ENCODE results near the gene FNTB. TPM values are rescaled to one million over a fixed set of nuclear protein-coding genes. Genes with fewer than 3 reads are reported as not detected.

Gene FNTB
- total and polyA plus RNA-seq, 2 of the 8 experiments (the other 6 are each of a cell fraction or from before 2014, with no cell fraction given) = 16.0 to 20.7 TPM

DNA sequence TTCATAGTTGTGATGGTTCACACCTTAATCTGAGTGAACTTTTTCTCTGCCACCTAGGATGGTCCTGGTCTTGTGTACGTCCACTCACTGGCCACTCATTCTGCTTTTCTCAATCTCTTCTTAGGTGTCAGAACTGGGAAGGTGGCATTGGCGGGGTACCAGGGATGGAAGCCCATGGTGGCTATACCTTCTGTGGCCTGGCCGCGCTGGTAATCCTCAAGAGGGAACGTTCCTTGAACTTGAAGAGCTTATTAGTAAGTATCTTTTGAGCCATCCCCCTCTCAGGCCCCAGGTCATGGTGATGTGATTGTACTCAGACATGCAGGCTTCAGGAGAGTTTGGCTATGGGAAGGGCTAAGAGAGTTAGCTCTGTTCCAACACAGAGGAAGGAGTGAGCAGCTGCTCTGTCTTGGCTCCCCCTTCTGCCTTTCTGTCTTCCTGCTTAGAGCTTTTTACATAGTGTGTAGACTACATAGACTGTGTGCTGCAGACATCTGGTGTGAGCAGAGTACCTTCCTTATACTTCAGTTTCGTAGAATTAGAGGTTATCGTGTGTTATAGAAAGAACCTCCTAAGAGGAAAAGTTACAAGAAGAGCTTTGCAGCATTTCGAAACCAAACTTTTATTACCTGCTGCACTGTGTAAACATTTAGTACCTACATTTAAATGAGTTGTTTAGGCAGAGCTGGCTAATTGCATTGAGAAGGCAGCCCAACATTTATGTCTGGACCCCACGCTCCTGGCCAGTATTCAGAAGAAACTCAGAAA, 54.2 kb downstream of the FNTB start:
- Histone ChIP-seq H3K4ac (replicated peaks; ENCODE audit: insufficient read length, low read depth, low read length) (no peak overlapping the region), H4K91ac (replicated peaks; ENCODE audit: insufficient read length, low read length) (no peak overlapping the region), H3K4me1 (replicated peaks in 1 of 4; ENCODE audit: control insufficient read depth in 3 of 4, insufficient read depth in 4 of 4, low read length in 3 of 4) (no peaks in the 10 kb centered on the region), H3K23me2 (ENCODE audit: low read depth, low read length) (no peaks in the 10 kb centered on the region), H2AK5ac (ENCODE audit: low read depth, low read length) (no peak overlapping the region), H2BK15ac (ENCODE audit: low read length) (no peak overlapping the region), H3K27ac (ENCODE audit: low read depth, low read length) (no peak overlapping the region), H2BK20ac (ENCODE audit: low read length) (no peak overlapping the region), H3K79me1 (ENCODE audit: low read depth, low read length) (no peaks in the 10 kb centered on the region), H3K9ac (replicated peaks in 1 of 4; ENCODE audit: extremely low read depth in 1 of 4, low read depth in 3 of 4, low read length in 3 of 4) (no peak overlapping the region), H3K23ac (ENCODE audit: insufficient read length) (no peak overlapping the region), H4K8ac (ENCODE audit: extremely low read depth, insufficient read depth, low read length) (no peak overlapping the region), H3K56ac (replicated peaks; ENCODE audit: insufficient read length, low read depth, low read length) (no peak overlapping the region), H3K79me2 (ENCODE audit: control insufficient read depth in 1 of 2, insufficient read depth in 2 of 2, low read length in 2 of 2) (no peaks in the 10 kb centered on the region), H4K20me1 (replicated peaks in 1 of 2; ENCODE audit: control insufficient read depth in 1 of 2, insufficient read depth in 2 of 2, low read length in 2 of 2) (no peaks in the 10 kb centered on the region), H3K14ac (ENCODE audit: insufficient read length) (no peak overlapping the region), H3K9me3 (ENCODE audit: insufficient read depth in 2 of 2, low read depth in 1 of 2, low read length in 1 of 2) (no peaks in the 10 kb centered on the region), H2BK120ac (replicated peaks; ENCODE audit: low read depth, low read length) (no peak overlapping the region), H4K5ac (ENCODE audit: insufficient read length, low read depth, low read length) (no peak overlapping the region), H2BK12ac (ENCODE audit: low read depth, low read length) (no peak overlapping the region), H3K4me2 (ENCODE audit: insufficient read depth in 1 of 2, low read depth in 2 of 2, low read length in 2 of 2) (no peak overlapping the region), H3K18ac (ENCODE audit: extremely low read depth, low read length) (no peak overlapping the region), H3K4me3 (ENCODE audit: extremely low read depth in 1 of 4, insufficient read depth in 2 of 4, low read depth in 3 of 4, low read length in 4 of 4) (no peak overlapping the region), H3K27me3 (replicated peaks in 1 of 4; ENCODE audit: control insufficient read depth in 3 of 4, extremely low read depth in 1 of 4, insufficient read depth in 3 of 4, low read length in 3 of 4) (no peaks in the 10 kb centered on the region), H2BK5ac (ENCODE audit: low read depth, low read length) (no peak overlapping the region), H2AFZ (ENCODE audit: low read length) (no peak overlapping the region), H3K36me3 (ENCODE audit: control insufficient read depth in 2 of 4, insufficient read depth in 4 of 4, low read length in 3 of 4) (peaks cover 0 to 10% (median 4%) of the 10 kb centered on the region in 4 experiments; a peak in 5 of 8 replicates)
- no peak for DNase-seq (ENCODE audit: low read depth in 1 of 2, low spot score in 2 of 2)
- 91% methylated on average over 9 of the region's 9 CpGs; no CpG with 5 or more reads in 1 of the 2 experiments for WGBS, 2 experiments (ENCODE audit: extremely low coverage in 1 of 2, insufficient coverage in 1 of 2, insufficient read length in 1 of 2, insufficient replicate concordance in 2 of 2, low coverage in 1 of 2, low lambda C conversion rate in 2 of 2, missing lambda C conversion rate in 1 of 2)
- ChIA-PET CTCF (ENCODE audit: partially characterized antibody) (interaction anchor here (0.8 to 1.6 kb wide), 5 partner anchors 14 to 57 kb away, joined by 3 to 9 read pairs (median 3); no protein-coding TSS in a partner anchor), POLR2A (ENCODE audit: partially characterized antibody) (no interaction called here)
- no peak for FAIRE-seq
- no peak for TF ChIP-seq POLR2AphosphoS5 (IDR thresholded peaks at IDR 0.05; ENCODE audit: low read depth, low read length)
- TF ChIP-seq EP300 (IDR thresholded peaks at IDR 0.05; ENCODE audit: borderline replicate concordance in 1 of 2, low read depth in 2 of 2, low read length in 2 of 2) = no peak
- TF ChIP-seq ATF2 (IDR thresholded peaks at IDR 0.05; ENCODE audit: low read length) = no peak
- no peak for TF ChIP-seq GABPA (IDR thresholded peaks at IDR 0.05; ENCODE audit: borderline replicate concordance, insufficient read depth, low read length)
- no peak for TF ChIP-seq SIN3A (conservative IDR thresholded peaks at IDR 0.05 in 1 of 2, IDR thresholded peaks at IDR 0.05 in 1 of 2; ENCODE audit: low read depth in 1 of 2, low read length in 2 of 2)
- no peak for TF ChIP-seq FOSL1 (IDR thresholded peaks at IDR 0.05; ENCODE audit: insufficient read depth, low read depth, low read length)
- TF ChIP-seq USF2 (IDR thresholded peaks at IDR 0.05; ENCODE audit: low read length) = no peak
- TF ChIP-seq, protein P1, sequence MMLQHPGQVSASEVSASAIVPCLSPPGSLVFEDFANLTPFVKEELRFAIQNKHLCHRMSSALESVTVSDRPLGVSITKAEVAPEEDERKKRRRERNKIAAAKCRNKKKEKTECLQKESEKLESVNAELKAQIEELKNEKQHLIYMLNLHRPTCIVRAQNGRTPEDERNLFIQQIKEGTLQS (IDR thresholded peaks at IDR 0.05; ENCODE audit: insufficient read depth, low read depth, low read length) = no peak
